ENCODE results near the gene LHX4. TPM values are rescaled to one million over a fixed set of nuclear protein-coding genes. Genes with fewer than 3 reads are reported as not detected.

LHX4 gene
- total RNA-seq, 4 donors from 2014 or later = not detected

DNA sequence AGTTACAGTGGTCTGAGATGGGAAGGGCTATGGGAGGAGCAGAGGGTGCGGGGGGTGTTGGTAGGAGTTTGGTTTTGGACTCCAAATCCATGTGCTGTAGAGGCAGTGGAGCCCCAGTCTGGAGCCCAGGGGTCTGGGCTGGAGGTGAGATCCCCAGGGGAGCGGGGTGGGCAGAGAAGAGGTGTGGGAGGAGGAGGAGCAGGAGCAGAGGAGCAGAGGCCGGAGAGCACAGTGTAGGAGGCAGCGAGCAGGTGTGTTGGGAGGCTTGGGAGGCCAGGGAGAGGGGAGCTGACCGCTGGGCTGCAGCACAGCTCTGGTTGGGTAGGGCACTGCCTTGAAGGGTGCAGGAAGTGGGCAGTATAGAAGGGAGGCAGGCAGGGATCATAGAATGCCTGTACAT is 28.9 kb downstream of the LHX4 start:
- H3K4me1 ChIP-seq = no peaks in the 10 kb centered on the region
- peaks cover 0 to 81% of the 10 kb centered on the region in 2 donors for H3K27me3 ChIP-seq
- H3K4me3 ChIP-seq = no peak overlapping the region
- H3K27ac ChIP-seq = no peak overlapping the region
- WGBS, 2 donors = 75 to 87% methylated on average over 5 of the region's 5 CpGs
- no peak for DNase-seq (ENCODE audit: low spot score in 2 of 2)
- no peak for TF ChIP-seq CTCF (IDR thresholded peaks at IDR 0.05)
- no peak for TF ChIP-seq POLR2A (IDR thresholded peaks at IDR 0.05)
- TF ChIP-seq EP300 (IDR thresholded peaks at IDR 0.05) = no peak
- H3K36me3 ChIP-seq = no peaks in the 10 kb centered on the region
- H3K9me3 ChIP-seq = no peaks in the 10 kb centered on the region

DNA sequence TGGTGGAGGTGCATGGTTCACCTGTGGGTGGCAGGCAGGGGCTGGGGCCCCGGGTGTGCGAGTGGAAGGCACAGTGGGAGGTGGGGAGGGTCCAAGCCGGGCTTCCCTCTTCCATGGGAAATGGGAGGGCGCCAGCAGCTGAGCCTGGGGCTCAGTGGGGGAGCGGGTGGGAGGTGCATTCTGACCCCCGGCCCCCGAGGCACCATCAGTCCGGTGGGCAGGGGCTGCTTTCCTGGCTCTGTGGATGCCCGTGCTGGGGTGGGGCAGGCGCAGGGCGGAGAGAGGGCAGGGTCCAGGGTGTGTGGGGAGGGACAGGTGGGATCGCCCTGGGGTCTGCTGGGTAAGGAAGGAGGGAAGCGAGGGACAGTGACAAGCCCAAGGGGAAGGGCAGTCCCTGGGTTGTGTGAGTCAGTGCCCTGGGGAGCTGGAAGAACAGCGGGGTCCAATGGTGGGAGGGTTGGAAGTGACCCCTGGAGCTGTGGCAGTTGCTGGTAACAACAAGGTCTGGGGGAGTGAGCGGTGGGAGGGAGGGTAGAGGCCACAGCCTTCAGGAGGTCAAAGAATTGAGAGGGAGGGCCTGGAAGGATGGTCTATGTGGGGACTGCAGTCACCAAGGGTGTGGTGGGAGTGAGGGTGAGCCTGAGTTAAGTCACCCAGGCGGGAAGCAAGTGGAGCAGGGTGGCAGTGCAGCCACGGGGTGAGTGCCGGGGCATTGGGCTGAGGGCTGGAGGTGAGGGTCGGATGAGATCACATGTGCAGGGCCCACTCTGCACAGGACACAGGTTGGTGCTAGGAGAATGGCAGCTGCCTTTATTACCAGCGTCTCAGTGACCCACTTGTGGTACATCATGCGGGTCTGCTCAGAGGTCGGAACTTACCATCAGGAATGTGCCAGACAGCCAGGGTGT is 29.6 kb downstream of the LHX4 start:
- TF ChIP-seq EP300 (IDR thresholded peaks at IDR 0.05) (no peak), CTCF (IDR thresholded peaks at IDR 0.05) (no peak), POLR2A (IDR thresholded peaks at IDR 0.05) (no peak)
- Histone ChIP-seq H3K9me3 (no peaks in the 10 kb centered on the region), H3K36me3 (no peaks in the 10 kb centered on the region), H3K27ac (no peak overlapping the region), H3K4me3 (no peak overlapping the region), H3K27me3 (peaks cover 0 to 73% of the 10 kb centered on the region in 2 donors), H3K4me1 (no peaks in the 10 kb centered on the region)
- WGBS, 2 donors = 77 to 79% methylated on average over 20 to 21 of the region's 22 CpGs
- no peak for DNase-seq (ENCODE audit: low spot score in 2 of 2)

GRCh38 chr1:180260541-180260940 is 30.5 kb downstream of the LHX4 start:
- no peaks in the 10 kb centered on the region for H3K4me1 ChIP-seq
- H3K27ac ChIP-seq = no peak overlapping the region
- no peaks in the 10 kb centered on the region for H3K36me3 ChIP-seq
- DNase-seq (ENCODE audit: low spot score in 2 of 2) = no peak
- TF ChIP-seq EP300 (IDR thresholded peaks at IDR 0.05) (no peak), POLR2A (IDR thresholded peaks at IDR 0.05) (no peak), CTCF (IDR thresholded peaks at IDR 0.05) (no peak)
- H3K9me3 ChIP-seq = no peaks in the 10 kb centered on the region
- 83 to 88% methylated on average over 13 of the region's 13 CpGs for WGBS, 2 donors
- no peak overlapping the region for H3K4me3 ChIP-seq
- H3K27me3 ChIP-seq = peaks cover 0 to 65% of the 10 kb centered on the region in 2 donors

DNA sequence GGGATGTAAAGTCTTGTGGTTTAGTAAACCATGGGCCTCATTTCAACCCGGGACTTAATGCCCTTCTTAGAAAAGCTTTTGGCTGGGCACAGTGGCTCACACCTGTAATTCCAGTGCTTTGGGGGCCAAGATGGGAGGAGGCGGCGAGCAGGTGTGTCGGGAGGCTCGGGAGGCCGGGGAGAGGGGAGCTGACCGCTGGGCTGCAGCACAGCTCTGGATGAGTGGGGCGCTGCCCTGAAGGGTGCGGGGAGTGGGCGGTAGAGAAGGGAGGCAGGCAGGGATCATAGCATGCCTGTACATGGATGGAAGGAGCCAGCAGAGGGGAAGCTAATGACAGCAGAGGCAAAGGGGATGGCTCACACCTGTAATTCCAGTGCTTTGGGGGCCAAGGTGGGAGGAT is 31.0 kb downstream of the LHX4 start:
- 78 to 85% methylated on average over 10 of the region's 10 CpGs for WGBS, 2 donors

More for the DNA sequence above, 31.0 kb downstream of the LHX4 start:
- Histone ChIP-seq H3K4me3 (no peak overlapping the region), H3K36me3 (no peaks in the 10 kb centered on the region), H3K4me1 (no peaks in the 10 kb centered on the region), H3K27ac (no peak overlapping the region), H3K9me3 (no peaks in the 10 kb centered on the region), H3K27me3 (peaks cover 0 to 60% of the 10 kb centered on the region in 2 donors)
- no peak for DNase-seq (ENCODE audit: low spot score in 2 of 2)
- TF ChIP-seq CTCF (IDR thresholded peaks at IDR 0.05) = no peak
- no peak for TF ChIP-seq POLR2A (IDR thresholded peaks at IDR 0.05)
- TF ChIP-seq EP300 (IDR thresholded peaks at IDR 0.05) = no peak

Measured in tibial nerve (tissue), 4 donors.